ENCODE measurements around the gene ANKRD9. TPM values are rescaled to one million over a fixed set of nuclear protein-coding genes. Genes with fewer than 3 reads are reported as not detected.

Gene ANKRD9
- total and polyA plus RNA-seq, 9 of the 15 experiments (the other 6 are each of a cell fraction or from before 2014, with no cell fraction given): 0.04 to 32.9 (median 5.3) TPM

- TF ChIP-seq, protein P1, sequence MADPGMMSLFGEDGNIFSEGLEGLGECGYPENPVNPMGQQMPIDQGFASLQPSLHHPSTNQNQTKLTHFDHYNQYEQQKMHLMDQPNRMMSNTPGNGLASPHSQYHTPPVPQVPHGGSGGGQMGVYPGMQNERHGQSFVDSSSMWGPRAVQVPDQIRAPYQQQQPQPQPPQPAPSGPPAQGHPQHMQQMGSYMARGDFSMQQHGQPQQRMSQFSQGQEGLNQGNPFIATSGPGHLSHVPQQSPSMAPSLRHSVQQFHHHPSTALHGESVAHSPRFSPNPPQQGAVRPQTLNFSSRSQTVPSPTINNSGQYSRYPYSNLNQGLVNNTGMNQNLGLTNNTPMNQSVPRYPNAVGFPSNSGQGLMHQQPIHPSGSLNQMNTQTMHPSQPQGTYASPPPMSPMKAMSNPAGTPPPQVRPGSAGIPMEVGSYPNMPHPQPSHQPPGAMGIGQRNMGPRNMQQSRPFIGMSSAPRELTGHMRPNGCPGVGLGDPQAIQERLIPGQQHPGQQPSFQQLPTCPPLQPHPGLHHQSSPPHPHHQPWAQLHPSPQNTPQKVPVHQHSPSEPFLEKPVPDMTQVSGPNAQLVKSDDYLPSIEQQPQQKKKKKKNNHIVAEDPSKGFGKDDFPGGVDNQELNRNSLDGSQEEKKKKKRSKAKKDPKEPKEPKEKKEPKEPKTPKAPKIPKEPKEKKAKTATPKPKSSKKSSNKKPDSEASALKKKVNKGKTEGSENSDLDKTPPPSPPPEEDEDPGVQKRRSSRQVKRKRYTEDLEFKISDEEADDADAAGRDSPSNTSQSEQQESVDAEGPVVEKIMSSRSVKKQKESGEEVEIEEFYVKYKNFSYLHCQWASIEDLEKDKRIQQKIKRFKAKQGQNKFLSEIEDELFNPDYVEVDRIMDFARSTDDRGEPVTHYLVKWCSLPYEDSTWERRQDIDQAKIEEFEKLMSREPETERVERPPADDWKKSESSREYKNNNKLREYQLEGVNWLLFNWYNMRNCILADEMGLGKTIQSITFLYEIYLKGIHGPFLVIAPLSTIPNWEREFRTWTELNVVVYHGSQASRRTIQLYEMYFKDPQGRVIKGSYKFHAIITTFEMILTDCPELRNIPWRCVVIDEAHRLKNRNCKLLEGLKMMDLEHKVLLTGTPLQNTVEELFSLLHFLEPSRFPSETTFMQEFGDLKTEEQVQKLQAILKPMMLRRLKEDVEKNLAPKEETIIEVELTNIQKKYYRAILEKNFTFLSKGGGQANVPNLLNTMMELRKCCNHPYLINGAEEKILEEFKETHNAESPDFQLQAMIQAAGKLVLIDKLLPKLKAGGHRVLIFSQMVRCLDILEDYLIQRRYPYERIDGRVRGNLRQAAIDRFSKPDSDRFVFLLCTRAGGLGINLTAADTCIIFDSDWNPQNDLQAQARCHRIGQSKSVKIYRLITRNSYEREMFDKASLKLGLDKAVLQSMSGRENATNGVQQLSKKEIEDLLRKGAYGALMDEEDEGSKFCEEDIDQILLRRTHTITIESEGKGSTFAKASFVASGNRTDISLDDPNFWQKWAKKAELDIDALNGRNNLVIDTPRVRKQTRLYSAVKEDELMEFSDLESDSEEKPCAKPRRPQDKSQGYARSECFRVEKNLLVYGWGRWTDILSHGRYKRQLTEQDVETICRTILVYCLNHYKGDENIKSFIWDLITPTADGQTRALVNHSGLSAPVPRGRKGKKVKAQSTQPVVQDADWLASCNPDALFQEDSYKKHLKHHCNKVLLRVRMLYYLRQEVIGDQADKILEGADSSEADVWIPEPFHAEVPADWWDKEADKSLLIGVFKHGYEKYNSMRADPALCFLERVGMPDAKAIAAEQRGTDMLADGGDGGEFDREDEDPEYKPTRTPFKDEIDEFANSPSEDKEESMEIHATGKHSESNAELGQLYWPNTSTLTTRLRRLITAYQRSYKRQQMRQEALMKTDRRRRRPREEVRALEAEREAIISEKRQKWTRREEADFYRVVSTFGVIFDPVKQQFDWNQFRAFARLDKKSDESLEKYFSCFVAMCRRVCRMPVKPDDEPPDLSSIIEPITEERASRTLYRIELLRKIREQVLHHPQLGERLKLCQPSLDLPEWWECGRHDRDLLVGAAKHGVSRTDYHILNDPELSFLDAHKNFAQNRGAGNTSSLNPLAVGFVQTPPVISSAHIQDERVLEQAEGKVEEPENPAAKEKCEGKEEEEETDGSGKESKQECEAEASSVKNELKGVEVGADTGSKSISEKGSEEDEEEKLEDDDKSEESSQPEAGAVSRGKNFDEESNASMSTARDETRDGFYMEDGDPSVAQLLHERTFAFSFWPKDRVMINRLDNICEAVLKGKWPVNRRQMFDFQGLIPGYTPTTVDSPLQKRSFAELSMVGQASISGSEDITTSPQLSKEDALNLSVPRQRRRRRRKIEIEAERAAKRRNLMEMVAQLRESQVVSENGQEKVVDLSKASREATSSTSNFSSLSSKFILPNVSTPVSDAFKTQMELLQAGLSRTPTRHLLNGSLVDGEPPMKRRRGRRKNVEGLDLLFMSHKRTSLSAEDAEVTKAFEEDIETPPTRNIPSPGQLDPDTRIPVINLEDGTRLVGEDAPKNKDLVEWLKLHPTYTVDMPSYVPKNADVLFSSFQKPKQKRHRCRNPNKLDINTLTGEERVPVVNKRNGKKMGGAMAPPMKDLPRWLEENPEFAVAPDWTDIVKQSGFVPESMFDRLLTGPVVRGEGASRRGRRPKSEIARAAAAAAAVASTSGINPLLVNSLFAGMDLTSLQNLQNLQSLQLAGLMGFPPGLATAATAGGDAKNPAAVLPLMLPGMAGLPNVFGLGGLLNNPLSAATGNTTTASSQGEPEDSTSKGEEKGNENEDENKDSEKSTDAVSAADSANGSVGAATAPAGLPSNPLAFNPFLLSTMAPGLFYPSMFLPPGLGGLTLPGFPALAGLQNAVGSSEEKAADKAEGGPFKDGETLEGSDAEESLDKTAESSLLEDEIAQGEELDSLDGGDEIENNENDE (IDR thresholded peaks at IDR 0.05; ENCODE audit: low read depth, low read length): no peak
- TF ChIP-seq ATF1 (CRISPR knock-in tag; IDR thresholded peaks at IDR 0.05) (no peak), ATF1 (tag; IDR thresholded peaks at IDR 0.05) (peak; percentile 51), E2F3 (CRISPR knock-in tag; IDR thresholded peaks at IDR 0.05) (0 out of 2 replicates have a peak, but pooled peaks have one; percentile 5), ZKSCAN8 (CRISPR knock-in tag; IDR thresholded peaks at IDR 0.05) (0 out of 2 replicates have a peak, but pooled peaks have one; percentile 53), HDAC6 (IDR thresholded peaks at IDR 0.05; ENCODE audit: low read depth, low read length) (no peak), MECOM (CRISPR knock-in tag; IDR thresholded peaks at IDR 0.05) (peak; percentile 85; the same call in 1 of the 2 replicates), CXXC5 (CRISPR knock-in tag; IDR thresholded peaks at IDR 0.05) (peak; percentile 13; the same call in 1 of the 2 replicates), NFRKB (IDR thresholded peaks at IDR 0.05; ENCODE audit: low read depth) (peak; percentile 65; the same call in 1 of the 2 replicates), RBFOX2 (IDR thresholded peaks at IDR 0.05; ENCODE audit: low read depth, low read length) (peak; percentile 61), L3MBTL2 (IDR thresholded peaks at IDR 0.05) (peak; percentile 24; the same call in 1 of the 2 replicates), HES1 (IDR thresholded peaks at IDR 0.05; ENCODE audit: low read depth) (no peak), DMBX1 (CRISPR knock-in tag; IDR thresholded peaks at IDR 0.05; ENCODE audit: borderline replicate concordance) (peak; percentile 64; the same call in 1 of the 2 replicates)
- TF ChIP-seq, protein P2, sequence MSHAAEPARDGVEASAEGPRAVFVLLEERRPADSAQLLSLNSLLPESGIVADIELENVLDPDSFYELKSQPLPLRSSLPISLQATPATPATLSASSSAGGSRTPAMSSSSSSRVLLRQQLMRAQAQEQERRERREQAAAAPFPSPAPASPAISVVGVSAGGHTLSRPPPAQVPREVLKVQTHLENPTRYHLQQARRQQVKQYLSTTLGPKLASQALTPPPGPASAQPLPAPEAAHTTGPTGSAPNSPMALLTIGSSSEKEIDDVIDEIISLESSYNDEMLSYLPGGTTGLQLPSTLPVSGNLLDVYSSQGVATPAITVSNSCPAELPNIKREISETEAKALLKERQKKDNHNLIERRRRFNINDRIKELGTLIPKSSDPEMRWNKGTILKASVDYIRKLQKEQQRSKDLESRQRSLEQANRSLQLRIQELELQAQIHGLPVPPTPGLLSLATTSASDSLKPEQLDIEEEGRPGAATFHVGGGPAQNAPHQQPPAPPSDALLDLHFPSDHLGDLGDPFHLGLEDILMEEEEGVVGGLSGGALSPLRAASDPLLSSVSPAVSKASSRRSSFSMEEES (CRISPR knock-in tag; IDR thresholded peaks at IDR 0.05): no peak
Measured at GRCh38 chr14:102538602-102539543, 29.3 kb upstream of the ANKRD9 start (continued).
